Cardiac septum (tissue), 1 donor: ENCODE data around the gene C13orf46. TPM values are rescaled to one million over a fixed set of nuclear protein-coding genes. Genes with fewer than 3 reads are reported as not detected.

Experiments
- DNase-seq: peaks from one replicate; pipeline ENCODE4 v3.0.0-alpha.2; 2020; ENCODE audit warnings: low spot score
- intact Hi-C: fragments of 100-400 bp; cut with DNase I; formaldehyde crosslinking; loops from one replicate; pipeline ENCODE4 v1.14.0; 2022
- total RNA-seq: library from RNA; stranded (reverse); fragmentation: NEBNext Ultra II Directional; extraction: Animal tissue kit (Norgen Biotek cat#: 25700); gene quantifications from one replicate; pipeline ENCODE4 v1.2.1, GENCODE V29; 2021
- donor health status: DM: no; HTN: no; CAD: no.

Gene C13orf46
- total RNA-seq, 1 donor from 2014 or later, result 0.40 TPM

DNA sequence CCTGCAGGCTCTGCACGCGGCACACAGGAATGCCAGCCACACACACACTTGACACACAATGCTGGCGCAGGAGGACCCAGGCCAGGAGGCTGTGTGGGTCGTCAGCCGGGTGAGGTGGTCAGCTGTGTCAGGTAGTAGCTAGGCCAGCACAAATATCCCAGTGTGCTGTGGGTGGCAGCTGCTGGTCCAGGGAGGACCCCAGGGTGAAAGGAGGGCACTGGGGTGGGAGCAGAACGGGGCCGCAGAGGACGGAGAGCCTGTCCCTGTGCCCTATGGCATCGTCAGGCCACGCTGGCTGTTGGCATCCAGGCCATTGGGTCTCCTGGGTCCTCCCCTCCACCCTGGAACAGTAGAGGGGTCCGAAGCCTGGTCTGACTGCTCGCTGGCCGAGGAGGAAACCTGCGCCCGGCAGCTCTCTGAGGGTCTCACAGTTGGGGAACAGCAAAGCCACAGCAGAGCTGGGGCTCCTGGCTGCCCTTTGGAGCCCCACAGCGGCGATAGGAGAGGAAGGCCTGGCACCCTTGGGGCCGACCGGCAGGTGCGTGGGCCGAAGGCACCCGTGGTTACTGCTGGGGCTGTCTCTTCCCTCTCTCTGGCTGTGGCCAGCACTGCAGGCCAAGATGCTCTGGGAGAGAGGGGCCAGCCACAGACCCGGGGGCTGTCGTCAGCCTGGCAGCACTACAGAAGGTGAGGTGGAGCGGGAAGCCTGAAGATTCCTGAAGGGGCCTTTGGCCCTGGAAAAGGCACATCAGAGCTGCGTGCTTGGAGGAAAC, 27.3 kb downstream of the C13orf46 start:
- DNase-seq, result no peak
- intact Hi-C loops, result loop anchor here (5.0 kb wide), 1 partner anchor 129 kb away; no protein-coding TSS in a partner anchor

DNA sequence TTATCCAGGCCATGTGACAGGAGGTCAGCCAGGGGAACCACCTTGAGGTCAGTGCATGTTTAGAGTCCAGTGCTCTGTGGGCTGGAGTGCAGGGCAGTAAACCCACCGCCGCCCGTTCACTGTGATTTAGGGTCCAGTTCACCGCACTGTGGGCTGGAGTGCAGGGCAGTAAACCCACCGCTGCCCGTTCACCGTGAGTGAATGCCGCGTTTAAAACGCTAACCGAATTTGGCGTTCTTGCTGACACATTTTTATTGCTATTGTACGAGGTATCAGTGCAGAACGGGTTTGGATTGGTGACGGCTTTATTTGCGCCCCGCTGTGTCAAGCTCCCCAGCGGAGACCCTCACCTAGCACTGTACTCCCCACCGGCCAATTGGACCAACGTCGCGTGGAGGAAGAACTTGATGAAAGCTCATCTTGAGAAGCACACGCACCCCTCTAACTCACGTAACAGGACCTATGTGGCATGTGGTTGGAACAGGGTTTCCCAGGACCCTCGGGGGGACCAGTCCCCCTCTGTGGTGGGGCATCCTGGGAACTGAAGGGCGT, 27.9 kb downstream of the C13orf46 start:
- DNase-seq, result peak; percentile 36
- intact Hi-C loops, result loop anchor here (5.0 kb wide), 1 partner anchor 129 kb away; no protein-coding TSS in a partner anchor

DNA sequence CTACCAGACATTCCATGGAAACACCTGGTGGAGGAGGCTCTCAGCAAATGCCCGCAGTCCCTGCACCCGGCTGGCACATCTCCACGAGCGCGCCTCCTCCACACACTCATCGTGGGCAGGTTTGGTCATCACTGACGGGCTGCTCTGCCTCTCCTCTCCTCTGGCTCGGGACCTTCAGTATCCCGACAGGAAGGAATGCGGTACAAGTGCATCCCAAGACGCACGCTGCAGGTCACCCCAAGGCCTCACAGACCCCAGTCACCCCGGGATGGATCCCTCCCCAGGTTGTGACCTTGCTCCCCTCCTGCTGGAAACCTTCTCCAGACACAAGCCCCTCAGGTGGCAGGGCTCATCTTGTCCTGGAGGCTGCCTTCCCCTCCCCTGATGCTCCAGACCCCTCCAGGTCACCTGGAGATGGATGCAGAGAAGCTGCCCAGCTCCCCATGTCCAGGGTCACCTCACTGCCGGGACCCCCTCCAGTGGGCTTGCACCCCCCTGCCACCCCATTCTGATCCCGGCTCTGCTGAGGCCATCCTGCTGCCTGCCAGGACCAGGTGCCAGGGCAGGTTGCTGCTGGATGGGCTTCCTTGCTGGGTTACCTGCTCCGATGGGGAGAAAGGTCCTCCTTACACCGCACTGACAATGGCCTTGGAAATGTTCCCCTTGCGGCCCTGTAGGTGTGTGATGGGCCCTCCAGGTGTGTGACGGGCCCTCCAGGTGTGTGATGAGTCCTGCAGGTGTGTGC, 29.9 kb downstream of the C13orf46 start:
- intact Hi-C loops, result no loop called here
- no peak for DNase-seq

DNA sequence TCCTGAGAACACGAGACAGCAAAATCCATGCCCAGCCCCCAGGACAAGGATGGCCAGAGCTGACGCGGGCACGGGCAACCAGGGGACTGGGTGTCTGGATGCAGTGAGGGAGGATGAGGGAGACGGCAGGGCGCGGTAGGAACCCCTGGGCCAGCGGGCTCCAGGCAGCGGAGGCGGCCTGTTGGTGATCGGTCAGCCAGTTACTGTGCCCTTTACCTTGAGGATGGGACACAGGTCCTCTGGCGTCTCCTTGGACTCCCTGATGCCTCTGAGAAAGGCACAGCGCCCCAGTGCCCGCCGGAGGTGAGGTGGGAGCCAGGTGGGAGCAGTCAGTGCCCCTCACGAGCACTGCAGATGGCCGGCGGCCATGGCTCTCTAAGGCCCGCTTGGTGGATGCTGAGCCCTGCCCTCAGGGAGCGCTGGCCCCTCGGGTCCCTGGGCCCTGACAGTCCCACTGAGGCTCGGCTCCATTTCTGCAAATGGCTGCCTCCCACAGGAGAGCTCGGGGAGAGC, 31.2 kb downstream of the C13orf46 start:
- intact Hi-C loops, result no loop called here

DNA sequence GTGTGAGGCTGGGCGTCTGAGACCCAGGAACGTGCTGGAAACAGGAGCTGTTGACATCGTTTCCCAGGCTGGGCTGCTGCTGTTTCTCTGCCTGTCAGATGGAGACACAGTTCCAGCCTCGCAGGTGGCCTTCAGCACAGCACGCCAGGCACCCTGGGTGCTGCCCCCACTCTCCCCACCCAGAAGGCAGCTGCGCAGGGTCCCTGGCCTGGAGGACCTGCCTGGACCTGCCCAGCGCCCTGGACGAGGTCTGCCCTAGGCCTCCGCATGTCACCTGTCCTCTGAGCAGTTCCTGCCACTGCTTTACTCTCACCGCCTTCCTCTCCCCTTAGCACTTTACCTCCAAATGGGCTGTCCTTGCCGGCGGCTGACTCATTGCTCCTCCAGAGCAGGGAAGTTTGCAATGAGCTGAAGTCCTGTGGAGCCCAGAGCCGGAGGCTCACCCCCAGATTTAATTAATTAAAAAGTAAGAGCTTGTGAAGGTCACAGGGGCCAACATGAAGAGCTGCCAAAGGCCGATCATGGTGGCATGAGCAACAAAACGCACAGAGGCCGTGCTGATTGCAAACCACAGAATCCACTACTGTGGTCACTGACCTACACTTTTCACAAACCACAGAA, 32.2 kb downstream of the C13orf46 start:
- no peak for DNase-seq
- intact Hi-C loops, result no loop called here

More for the DNA sequence above, 31.2 kb downstream of the C13orf46 start:
- DNase-seq, result no peak

DNA sequence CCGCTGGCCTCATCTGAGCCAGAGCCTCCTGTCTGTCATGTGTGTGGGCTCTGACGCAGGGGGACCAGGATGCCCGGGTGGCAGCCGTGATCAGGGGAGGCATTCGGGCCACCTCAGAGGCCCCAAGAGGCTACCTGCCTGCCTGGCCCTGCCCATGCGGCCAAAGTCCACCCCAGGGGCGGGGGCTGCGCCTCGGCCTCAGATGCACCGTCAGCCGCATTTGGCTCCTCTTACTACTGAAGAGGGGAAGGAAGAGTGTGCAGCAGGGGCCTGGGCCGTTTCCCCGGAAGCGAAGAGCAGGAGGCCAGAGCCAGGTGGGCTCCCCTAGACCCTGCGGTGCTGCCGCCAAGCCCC, 34.0 kb downstream of the C13orf46 start:
- intact Hi-C loops, result no loop called here
- DNase-seq, result no peak

DNA sequence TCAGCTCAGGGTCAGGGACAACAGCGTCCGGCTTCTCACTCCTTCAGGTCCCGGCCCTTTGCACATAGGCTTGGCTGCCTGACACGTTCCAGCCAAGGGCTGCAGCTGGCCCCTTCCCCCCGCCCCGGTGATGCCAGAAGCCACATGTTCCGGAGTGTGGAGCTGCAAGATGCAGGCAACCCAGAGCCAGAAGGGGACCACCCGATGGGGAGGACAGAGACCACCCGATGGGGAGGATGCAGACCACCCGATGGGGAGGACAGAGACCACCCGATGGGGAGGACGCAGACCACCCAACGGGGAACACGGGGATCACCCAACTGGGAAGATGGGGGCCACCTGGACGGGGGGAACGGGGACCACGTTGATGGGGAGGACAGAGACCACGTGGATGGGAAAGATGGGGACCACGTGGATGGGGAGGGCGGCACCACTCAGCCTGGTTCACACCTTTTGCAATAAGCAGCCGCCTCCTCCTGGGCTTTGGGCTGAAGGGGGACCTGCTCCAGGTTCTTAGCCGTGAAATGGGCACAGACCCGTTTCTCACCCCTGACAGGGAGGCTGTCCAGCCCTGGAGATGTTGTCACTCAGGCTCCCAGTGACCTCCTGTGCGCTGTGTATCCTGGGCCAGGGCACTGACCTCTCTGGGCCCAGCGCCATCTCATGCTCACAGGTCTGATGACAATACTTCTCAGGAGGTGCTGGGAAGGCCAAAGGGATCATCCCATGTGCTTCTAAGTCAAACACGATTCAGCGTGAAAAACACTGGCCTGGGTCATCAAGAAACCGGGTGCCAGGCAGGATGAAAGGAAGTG, 34.5 kb downstream of the C13orf46 start:
- peak; percentile 71 for DNase-seq
- intact Hi-C loops, result no loop called here

DNA sequence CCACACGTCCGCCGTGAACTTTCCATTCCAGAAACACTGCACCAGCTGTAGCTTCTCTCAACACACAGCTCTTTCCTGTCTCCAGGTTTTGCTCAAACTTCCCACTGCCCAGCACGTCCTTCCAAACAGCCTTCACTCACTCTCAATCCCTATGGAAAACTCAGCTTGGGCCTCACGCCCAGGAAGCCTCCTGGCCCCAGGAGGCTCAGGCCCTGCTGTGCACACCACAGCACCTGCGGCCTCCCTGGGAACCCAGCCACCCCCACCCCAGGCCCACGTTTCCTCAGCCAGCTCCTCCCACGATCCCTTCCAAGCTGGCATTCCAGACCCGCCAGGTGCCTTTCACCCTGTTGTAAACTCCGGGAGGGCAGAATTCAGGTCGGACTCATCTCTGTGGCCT, 35.2 kb downstream of the C13orf46 start:
- DNase-seq, result no peak
- intact Hi-C loops, result no loop called here

DNA sequence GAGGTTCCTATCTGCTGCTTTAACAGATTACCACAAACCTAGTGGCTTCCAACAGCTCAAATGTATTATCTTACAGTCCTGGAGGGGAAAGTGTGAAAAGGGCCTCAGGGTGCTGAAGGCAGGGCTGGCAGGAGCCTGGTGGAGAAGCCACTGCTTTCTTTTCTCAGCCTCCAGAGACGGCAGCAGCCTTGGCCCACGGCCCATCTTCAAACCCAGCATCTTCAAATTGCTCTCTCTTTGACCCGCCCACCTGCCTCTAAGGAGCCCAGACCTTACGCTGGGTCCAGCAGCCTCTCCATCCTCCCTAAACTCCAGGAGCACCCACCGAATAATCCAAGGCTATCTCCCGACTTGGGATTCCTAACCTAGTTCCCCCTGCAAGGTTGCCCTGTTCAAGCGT, 35.6 kb downstream of the C13orf46 start:
- no peak for DNase-seq
- intact Hi-C loops, result no loop called here

DNA sequence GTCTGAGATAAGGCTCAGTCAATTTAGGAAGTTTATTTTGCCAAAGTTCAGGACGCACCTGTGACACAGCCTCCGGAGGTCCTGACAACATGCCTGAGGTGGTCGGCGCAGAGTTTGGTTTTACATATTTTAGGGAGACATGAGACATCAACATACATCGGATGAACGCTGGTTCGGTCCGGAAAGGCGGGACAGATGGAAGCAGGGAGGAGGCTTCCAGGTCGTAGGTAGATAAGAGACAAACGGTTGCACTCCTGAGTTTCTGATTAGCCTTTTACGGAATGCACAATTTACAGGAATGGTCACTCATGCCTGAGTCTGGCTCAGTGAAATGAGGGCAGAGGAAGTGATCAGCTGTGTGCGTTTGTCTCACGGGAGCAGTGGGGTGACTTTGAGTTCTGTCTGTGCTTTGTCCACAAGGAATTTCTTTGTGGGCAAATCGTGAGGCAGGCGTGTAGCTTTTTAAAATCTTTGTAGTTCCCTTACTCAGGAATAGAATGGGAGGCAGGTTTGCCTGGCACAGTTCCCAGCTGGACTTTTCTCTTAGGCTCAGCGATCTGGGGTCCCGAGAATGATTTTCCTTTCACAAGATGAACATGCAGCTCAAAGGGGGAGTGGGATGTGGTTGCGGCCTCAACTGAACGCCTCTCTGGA, 36.2 kb downstream of the C13orf46 start:
- no peak for DNase-seq
- intact Hi-C loops, result no loop called here

DNA sequence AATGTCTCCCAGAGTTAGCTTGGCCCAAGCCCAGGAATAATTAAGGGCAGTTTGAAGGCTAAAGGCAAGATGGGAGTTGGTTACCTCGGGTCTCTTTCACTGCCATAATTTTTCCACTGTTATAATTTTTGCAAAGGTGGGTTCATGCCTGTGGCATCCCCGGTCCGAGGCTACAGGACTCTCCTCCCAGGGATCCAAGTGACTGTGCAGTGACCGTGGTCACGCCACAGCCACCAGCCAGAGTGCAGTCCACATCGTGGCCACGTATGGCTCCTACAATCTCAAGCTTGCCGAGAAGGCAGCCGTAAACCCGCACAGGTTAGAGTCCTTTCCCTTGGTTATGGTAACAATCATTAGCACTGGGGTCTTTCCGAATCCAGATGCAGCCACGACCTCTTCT, 36.8 kb downstream of the C13orf46 start:
- DNase-seq, result no peak
- intact Hi-C loops, result no loop called here

DNA sequence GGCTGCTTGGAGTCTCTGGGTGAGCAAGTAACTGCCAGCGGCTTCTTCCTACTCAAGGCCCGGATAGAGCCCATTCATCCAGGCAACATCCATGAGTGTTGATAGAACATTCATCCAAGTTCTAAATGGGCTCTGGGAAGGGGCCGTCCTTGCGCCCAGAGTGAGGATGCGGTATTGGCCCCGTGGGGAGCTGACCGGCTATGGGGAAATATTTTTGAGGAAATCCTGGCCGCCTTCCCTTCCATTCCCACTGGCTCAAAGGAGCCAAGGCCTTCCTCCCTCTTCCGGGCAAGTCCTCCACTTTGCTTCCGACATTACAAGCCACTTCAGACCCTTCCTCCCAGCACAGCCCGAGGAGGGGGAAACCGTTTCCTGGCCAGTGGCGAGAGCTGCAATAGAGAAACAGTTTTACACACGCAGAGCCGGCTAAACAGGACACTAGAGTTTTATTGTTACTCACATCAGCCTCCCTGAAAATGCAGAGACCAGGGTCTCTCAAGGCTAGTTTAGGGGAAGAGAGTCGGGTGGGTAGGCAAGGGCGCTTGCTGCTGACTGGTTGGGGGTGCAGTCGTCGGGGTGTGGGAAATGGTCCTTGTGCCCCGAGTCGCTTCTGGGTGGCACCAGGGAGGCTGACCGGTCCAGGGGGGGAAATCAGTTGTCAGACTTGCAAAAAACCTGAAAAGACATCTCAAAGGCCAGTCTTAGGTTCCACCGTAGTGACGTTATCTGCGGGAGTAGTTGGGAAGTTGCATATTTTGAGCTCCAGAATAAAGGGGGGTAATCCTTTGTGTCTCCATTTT, 37.5 kb downstream of the C13orf46 start:
- DNase-seq, result peak; percentile 71
- intact Hi-C loops, result no loop called here

DNA sequence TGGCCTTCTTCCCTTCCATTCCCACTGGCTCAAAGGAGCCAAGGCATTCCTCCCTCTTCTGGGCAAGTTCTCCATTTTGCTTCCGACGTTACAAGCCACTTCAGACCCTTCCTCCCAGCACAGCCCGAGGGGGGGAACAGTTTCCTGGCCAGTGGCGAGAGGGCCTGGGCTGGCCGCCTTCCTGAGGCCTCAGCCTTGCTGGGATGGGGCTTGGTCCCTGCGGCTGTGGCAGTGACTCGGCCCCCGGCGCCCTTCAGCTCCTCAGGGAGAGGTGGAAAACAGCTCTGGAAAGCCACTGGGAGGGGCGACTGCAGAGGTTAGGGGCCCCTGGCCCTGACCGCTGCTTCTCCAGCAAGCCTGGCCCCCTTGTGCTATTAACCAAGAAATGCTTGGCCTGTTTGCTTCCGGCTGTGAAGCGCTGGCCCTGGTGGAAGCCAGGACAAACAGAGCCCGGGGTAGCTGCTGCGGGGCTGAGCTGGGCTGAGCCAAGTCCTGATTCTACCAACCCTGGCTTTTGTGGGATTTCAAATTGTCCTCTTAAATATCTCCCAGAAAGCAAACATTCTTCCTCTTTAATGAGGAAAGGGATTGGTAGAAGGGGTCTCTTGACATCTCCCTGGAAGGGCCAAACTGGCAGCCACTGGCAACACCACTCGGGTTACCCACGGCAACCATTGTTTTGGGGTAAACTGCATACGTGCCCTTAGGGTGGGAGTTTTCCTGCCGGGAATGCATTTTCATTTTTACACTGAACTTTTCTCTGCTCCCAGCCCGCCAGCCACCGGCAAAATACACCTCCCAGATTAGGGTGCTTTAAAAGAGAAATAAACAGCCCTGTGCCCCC, 38.7 kb downstream of the C13orf46 start:
- DNase-seq, result peak; percentile 72
- intact Hi-C loops, result no loop called here

DNA sequence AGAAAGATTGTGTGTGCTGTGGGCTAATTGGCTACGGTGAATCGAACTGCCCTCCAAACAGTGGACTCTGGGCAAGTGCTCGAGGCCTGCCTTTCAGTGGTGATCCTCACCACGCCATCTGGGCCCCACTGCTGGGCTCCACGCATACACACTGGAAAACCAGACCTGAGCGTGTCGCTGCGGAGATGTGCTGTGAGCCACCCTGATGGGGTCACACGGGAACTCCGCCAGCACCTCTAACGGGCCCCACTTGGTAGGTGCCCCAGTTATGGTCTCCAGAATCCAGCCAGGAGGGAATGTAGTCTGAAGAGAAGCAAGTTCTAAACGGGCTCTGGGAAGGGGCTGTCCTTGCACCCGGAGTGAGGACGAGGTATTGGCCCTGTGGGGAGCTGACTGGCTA, 39.3 kb downstream of the C13orf46 start:
- peak; percentile 53 for DNase-seq
- intact Hi-C loops, result no loop called here

DNA sequence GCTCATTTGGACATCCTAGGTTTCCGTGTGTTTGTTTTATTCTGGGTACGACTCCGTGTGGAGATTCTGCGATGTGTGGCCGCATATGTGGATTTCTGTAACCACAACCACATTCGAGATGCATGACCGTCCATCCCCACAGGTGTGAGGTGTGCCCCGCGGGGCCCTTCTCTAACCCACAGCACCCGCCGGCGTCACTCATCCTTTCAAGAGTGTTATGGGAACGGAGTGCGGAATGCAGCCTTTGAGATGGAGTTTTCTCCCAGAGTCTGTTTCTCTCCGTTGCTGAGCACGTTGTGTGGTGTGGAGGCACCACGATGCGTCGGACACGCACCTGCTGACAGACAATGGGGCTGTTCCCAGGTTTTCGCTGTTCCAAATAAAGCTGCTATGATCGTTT, 40.0 kb downstream of the C13orf46 start:
- peak; percentile 38 for DNase-seq
- intact Hi-C loops, result no loop called here

DNA sequence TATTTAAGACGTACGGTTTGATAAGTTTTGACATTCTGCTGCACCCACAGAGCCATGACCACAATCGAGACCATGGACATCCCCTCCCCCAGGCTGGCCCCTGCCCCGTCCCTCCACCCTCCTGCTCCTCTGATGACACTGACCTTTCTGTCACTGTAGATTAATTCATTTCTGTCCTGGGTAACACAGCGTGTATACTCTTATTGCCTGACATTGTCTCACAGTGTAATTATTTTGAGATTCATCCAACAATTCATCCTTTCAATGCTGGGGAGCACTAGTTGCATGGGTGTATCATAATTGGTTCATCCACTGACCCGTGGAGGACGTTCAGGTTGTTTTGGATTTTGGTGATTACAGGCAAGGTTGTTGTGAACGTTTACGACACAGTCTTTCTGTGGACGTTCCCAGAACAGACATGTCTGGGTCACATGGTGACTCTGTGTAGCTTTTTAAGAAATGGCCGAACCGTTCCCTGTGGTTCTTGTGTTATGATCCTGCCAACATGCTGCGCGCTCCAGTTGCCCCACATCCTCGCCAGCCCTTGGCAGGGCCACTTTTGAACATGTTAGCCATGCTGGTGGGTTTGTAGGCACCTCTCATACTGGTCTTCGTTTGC, 41.9 kb downstream of the C13orf46 start:
- no peak for DNase-seq
- intact Hi-C loops, result no loop called here
